AG04450 (cell line): ENCODE results near the gene CCDC117. TPM values are rescaled to one million over a fixed set of nuclear protein-coding genes. Genes with fewer than 3 reads are reported as not detected.
"Not testable (repeated sequence)": the region's sequence is repeated elsewhere in the genome, so short reads cannot be mapped to it uniquely, and the experiment has no call there.

ENCODE experiments used
- CTCF ChIA-PET: fragments of 300-600, 350-600 bp; formaldehyde crosslinking; extraction: SDS; loops from one replicate; lab custom pipeline; 2022; ENCODE audit warnings: antibody characterized with exemption, inconsistent platforms; lab: Charles Lee
- POLR2A ChIA-PET: fragments of 350-600 bp; formaldehyde crosslinking; extraction: SDS; loops from one replicate; lab custom pipeline; 2021; ENCODE audit warnings: antibody characterized with exemption, inconsistent platforms; lab: Yijun Ruan, JAX
- DNase-seq: peaks from one replicate; pipeline ENCODE4 v3.0.0-alpha.2; 2011; ENCODE audit warnings: low read depth, low spot score
- H3K27ac ChIP-seq: one replicate; pipeline ENCODE4 v1.5.1; 2012; ENCODE audit warnings: low read depth, low read length, control low read depth
- H3K27me3 ChIP-seq: one replicate; pipeline ENCODE4 v1.6.0; 2012; ENCODE audit warnings: low read length; ENCODE audit not compliant: control insufficient read depth, insufficient read depth
- H3K4me3 ChIP-seq: 2 replicates; pipeline ENCODE4 v1.5.1; 2011; ENCODE audit warnings: mild to moderate bottlenecking, low read depth, low read length, control low read depth
- H3K9me3 ChIP-seq: 2 replicates; pipeline ENCODE4 v1.5.1; 2012; ENCODE audit warnings: low read length; ENCODE audit not compliant: control insufficient read depth, insufficient read depth
- polyA plus RNA-seq: library from polyadenylated mRNA; depleted of rRNA; stranded (reverse); fragments of >200 nt; gene quantifications from 2 replicates; pipeline ENCODE4 v1.2.3, GENCODE V29; 2011
- TF ChIP-seq, protein P1 (sequence below): IDR thresholded peaks from 2 replicates; pipeline ENCODE4 v1.5.1; 2011; ENCODE audit warnings: low read depth, low read length, control low read depth, inconsistent platforms

Gene CCDC117
- polyA plus RNA-seq, 1 experiment, result 24.4 TPM

DNA sequence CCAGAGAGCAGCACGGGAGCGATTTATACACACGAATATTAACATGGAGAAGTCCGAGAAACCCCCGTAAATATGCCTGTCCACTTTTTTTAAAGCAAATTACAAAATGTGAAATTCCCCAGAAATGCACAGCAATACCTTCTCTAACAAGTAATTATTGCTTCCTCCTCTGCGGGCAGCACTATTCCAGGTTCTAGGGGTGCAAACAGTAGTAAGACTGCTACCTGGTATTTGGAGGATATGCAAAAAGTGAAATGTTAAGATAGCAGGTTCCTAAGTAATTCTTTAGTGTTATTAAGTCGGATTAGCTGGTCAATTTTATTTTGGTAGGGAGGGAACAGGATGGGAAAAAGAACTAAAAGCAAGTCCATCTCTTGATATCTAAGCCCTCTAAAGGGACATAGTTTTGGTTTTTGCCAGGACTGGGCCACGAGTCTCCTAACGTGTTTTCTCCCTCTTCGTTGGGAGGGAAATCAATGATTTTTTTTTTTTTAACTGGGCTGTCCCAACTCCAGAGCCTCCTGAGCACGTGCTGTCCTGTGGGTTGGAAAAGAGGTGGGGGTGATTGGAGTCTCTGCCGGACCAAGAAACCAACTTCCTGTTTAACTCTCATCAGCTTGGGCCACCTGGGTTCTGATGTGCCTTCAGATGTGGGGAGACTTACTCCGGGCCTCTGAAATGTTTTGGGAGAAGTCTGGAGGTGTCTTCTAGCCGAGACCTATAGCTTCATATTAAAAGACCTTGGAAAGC is 29.5 kb downstream of the CCDC117 start:
- no peaks in the 10 kb centered on the region; the same call in 1 of the 2 replicates for H3K9me3 ChIP-seq
- no peak overlapping the region for H3K27ac ChIP-seq
- H3K4me3 ChIP-seq, result no peak overlapping the region
- TF ChIP-seq, protein P1, sequence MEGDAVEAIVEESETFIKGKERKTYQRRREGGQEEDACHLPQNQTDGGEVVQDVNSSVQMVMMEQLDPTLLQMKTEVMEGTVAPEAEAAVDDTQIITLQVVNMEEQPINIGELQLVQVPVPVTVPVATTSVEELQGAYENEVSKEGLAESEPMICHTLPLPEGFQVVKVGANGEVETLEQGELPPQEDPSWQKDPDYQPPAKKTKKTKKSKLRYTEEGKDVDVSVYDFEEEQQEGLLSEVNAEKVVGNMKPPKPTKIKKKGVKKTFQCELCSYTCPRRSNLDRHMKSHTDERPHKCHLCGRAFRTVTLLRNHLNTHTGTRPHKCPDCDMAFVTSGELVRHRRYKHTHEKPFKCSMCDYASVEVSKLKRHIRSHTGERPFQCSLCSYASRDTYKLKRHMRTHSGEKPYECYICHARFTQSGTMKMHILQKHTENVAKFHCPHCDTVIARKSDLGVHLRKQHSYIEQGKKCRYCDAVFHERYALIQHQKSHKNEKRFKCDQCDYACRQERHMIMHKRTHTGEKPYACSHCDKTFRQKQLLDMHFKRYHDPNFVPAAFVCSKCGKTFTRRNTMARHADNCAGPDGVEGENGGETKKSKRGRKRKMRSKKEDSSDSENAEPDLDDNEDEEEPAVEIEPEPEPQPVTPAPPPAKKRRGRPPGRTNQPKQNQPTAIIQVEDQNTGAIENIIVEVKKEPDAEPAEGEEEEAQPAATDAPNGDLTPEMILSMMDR, result no peak
- no peaks in the 10 kb centered on the region for H3K27me3 ChIP-seq
- no peak for DNase-seq
- POLR2A ChIA-PET, result interaction anchor here (2.8 kb wide), 1 partner anchor 202 kb away, joined by 11 read pairs; no protein-coding TSS in a partner anchor
- CTCF ChIA-PET, result interaction anchor here (1.6 to 2.1 kb wide), 2 partner anchors 27 to 201 kb away, joined by 3 to 7 read pairs; no protein-coding TSS in a partner anchor

DNA sequence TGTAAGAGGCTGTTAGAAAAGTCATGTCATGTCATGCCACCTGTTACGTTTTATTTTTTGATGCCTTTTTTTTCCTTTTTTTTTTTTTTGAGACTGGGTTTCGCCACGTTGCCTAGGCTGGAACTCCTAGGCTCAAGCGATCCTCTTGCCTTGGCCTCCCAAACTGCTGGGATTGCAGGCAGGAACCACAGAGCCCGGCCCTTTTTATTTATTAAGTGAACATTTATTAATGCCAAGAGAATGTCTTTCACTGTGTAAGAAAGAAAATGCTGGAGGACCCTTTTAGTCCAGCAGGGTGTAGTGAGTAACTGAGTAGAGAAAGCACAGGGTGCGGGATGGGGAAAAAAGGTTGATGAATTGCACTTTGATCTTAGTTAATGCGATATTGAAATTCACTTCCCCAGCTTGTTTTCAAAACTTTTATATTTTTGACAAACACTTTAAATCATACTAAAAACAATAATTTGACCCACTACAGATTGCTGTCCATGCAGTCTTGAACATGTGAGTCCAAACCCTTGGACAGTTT is 30.2 kb downstream of the CCDC117 start:
- no peak for DNase-seq
- no peaks in the 10 kb centered on the region; the same call in 1 of the 2 replicates for H3K9me3 ChIP-seq
- CTCF ChIA-PET, result interaction anchor here (1.6 to 2.1 kb wide), 2 partner anchors 27 to 202 kb away, joined by 3 to 7 read pairs; no protein-coding TSS in a partner anchor
- TF ChIP-seq, protein P1, result no peak
- no peaks in the 10 kb centered on the region for H3K27me3 ChIP-seq
- POLR2A ChIA-PET, result no interaction called here
- H3K27ac ChIP-seq, result no peak overlapping the region
- no peak overlapping the region for H3K4me3 ChIP-seq

DNA sequence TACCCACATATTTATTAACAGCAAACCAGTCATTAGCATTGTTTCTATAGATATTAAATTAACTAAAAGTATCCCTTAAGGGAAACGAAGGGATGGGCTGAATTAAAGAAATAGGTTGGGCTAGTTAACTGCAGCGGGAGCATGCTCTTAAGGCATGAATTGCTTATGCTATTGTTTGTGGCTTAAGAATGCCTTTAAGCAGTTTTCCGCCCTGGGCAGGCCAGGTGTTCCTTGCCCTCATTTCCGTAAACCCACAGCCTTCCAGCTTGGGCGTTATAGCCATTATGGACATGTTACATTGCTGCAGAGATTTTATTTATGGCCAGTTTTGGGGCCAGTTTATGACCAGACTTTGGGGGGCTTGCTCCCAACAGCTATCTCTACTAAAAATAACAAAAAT is 32.9 kb downstream of the CCDC117 start:
- H3K9me3 ChIP-seq, H3K4me3 ChIP-seq, H3K27me3 ChIP-seq, POLR2A ChIA-PET, DNase-seq, H3K27ac ChIP-seq: not testable (repeated sequence)
- CTCF ChIA-PET, result interaction anchor here (0.6 to 0.7 kb wide), 3 partner anchors 96 to 710 kb away, joined by 3 to 5 read pairs (median 4); no protein-coding TSS in a partner anchor

DNA sequence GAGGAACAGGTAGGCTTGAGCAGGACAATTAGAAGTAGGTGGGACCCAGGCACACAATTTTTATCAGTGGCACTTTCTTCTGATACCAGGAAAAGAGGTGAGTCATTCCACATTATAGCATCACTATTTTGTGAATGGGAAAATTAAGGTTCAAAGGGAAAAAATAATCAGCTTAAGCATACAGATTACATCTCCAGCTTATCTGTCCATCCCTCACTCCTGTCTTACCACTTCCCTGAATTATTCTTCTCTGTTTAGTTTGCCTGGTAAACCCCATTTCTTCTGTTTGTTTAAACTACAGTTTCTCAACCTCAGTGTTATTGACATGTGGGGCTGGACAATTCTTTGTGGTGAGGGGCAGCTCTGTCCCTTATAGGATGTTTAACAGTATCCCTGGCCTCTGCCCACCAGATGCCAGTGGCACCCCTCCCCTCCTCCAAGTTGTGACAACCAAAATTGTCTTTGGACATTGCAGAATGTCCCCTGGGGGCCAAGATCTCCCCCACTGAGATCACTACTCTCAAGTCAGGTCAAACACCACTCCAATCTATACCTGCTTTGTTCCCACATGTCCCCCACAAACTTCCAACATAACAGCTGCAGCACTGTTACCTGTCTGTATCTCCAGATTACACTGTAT is 36.3 kb downstream of the CCDC117 start:
- POLR2A ChIA-PET, result interaction anchor here (0.6 to 1.0 kb wide), 3 partner anchors 9 to 697 kb away, joined by 3 to 6 read pairs (median 3); partner anchors contain the start of gene XBP1
- Histone ChIP-seq H3K27me3 (no peaks in the 10 kb centered on the region), H3K27ac (no peak overlapping the region), H3K4me3 (no peak overlapping the region), H3K9me3 (no peaks in the 10 kb centered on the region)
- TF ChIP-seq, protein P1, result no peak
- no peak for DNase-seq
- CTCF ChIA-PET, result interaction anchor here (1.0 to 1.3 kb wide), 2 partner anchors 8 to 21 kb away, joined by 3 read pairs; no protein-coding TSS in a partner anchor

DNA sequence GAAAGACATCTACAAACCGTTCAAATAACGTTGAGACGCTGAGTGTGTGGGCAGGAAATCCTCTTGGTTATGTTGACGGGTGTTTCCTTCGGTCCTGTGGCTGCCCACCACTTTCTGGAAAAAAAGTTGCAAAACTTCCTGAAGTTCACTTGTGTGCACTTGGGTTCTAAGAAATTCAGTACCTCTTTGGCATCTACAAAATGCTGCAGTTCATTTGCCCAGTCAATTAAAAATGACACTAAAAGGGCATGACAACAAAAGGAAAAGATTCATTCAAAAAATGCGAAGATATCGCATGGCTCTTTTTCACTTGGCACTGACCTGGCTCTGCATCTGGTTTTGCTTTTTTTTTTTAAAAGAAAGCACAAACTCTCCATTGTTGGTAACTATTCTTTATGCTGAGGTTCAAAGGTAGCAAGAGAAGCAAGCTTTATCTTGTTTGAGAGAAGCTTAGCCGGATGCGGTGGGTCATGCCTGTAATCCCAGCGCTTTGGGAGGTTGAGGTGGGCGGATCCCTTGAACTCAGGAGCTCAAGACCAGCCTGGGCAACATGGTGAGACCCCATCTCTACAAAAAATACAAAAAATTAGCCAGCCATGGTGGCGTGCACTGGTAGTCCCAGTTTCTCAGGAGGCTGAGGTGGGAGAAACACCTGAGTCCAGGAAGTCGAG is 38.5 kb downstream of the CCDC117 start:
- POLR2A ChIA-PET, result no interaction called here
- TF ChIP-seq, protein P1, result no peak
- Histone ChIP-seq H3K9me3 (no peaks in the 10 kb centered on the region), H3K4me3 (no peak overlapping the region), H3K27me3 (no peaks in the 10 kb centered on the region), H3K27ac (no peak overlapping the region)
- CTCF ChIA-PET, result interaction anchor here (1.1 to 4.1 kb wide), 3 partner anchors 19 to 343 kb away, joined by 5 to 11 read pairs (median 5); no protein-coding TSS in a partner anchor
- DNase-seq, result no peak
